Activated CD4-positive, alpha-beta T cell treated with anti-CD3 and anti-CD28 coated beads, Interleukin-2, amount 50 U/mL, for 1 hour (primary cell): ENCODE data around the gene FAM111B.
A peak's percentile ranks its signal among the peaks of the same experiment; 100 is the strongest.
"Not testable (repeated sequence)": the region's sequence is repeated elsewhere in the genome, so short reads cannot be mapped to it uniquely, and the experiment has no call there.

Source experiments
- DNase-seq: peaks from one replicate; pipeline ENCODE4 v3.0.0-alpha.2; 2020

FAM111B gene, protein sequence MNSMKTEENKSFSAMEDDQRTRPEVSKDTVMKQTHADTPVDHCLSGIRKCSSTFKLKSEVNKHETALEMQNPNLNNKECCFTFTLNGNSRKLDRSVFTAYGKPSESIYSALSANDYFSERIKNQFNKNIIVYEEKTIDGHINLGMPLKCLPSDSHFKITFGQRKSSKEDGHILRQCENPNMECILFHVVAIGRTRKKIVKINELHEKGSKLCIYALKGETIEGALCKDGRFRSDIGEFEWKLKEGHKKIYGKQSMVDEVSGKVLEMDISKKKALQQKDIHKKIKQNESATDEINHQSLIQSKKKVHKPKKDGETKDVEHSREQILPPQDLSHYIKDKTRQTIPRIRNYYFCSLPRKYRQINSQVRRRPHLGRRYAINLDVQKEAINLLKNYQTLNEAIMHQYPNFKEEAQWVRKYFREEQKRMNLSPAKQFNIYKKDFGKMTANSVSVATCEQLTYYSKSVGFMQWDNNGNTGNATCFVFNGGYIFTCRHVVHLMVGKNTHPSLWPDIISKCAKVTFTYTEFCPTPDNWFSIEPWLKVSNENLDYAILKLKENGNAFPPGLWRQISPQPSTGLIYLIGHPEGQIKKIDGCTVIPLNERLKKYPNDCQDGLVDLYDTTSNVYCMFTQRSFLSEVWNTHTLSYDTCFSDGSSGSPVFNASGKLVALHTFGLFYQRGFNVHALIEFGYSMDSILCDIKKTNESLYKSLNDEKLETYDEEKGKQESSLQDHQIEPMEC

DNA sequence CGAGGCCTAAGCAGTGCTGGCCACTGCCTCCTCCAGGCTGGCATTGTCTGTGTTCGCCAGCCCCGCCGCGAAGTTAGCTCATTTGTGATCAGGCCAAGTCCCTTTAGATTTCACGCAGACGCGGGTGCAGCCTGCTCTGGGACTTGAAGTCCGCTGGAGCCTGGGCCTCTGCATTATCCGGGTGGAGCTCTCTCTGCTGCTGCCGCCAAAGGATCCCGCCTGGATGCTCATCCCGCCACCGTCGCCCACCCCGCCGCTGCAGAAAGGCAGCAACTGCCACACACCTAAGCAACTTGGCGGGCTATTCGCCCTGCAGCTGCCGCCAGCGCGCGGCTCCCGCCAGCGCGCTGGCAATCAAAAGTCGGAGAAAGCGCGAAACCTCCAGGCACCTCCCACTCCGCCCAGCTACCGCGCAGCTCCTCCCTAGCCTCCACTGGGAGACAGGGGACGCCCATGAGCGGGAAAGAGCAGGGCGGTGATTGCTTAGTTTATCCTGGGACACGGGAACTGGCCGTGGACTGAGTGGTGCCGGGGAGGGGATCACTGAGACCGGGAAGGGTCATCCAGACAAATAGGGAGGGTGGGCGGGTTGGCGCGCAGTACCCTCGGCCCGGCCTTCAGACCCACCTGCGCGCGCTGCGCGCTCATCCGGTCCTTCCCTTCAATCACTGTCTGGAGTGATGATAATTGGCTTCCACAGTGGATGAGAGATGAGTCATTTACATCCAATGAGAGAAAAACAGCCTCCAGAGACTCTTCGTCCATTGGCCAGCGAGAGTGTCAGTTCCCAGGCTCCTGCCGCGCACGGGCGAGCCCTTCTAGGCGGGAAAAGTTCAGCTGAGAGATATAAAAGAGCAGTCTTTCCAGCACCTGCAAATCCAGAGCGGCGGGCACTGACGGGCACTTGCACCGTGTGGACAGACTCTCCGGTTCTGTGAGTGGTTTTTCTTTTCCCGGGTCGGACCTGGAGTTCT is at the start of gene FAM111B:
FAM111B (plus strand) TSS at position 875 of the 974 bp plus-strand sequence. CDS start 2,389 bp downstream, outside the sequence.
- DNase-seq, result peak; percentile 53

DNA sequence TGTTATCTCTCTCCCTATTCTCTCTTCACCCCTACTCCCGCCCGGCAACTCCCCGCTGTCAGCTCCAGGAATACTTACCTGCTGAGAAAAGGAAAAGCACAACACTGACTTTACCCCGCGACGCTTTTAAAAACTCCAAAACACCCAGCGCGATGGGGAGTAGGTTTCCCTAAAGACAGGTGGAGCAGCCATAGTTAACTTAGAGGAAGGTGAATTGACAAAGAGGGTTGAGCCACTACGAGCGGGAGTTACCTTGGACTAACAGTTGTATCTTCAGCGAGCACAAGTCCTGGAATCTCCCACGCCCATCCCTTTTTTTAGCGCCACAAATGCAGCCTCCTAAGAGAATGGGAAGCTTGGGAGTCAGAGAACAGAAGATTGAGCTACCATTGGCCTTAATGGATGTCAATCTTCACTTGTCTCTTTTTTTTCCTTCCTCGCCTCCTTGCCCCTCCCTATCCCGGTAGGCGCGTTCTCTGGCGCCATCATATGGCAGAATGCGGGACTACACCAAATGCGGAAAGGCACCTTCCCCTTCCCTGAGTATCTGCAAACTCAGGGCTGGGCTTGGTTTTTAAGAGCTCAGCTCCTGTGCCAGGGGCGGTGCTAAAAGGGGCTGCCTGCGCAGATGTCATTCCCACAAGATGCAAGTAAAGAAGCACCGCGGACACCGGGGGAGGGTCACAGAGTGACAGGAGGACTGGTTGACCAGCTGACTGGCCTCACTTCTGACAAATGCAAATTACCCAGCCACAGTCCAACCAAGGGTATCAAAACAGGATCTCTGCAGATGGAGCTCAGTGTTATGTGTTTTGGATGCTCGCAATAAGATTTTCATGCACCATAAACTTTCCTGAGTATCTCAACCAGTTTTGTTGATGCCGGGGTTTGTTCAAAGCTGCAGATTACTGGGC is 48.7 kb upstream of the FAM111B start:
- peak; percentile 78 for DNase-seq

- not testable (repeated sequence) for DNase-seq
Measured at GRCh38 chr11:59060096-59060495, 46.9 kb upstream of the FAM111B start.

- no peak for DNase-seq
Measured at GRCh38 chr11:59062602-59063529, 44.2 kb upstream of the FAM111B start.

- not testable (repeated sequence) for DNase-seq
Measured at GRCh38 chr11:59063996-59064727, 42.9 kb upstream of the FAM111B start.

GRCh38 chr11:59069087-59069486 is 38.0 kb upstream of the FAM111B start:
- no peak for DNase-seq

DNA sequence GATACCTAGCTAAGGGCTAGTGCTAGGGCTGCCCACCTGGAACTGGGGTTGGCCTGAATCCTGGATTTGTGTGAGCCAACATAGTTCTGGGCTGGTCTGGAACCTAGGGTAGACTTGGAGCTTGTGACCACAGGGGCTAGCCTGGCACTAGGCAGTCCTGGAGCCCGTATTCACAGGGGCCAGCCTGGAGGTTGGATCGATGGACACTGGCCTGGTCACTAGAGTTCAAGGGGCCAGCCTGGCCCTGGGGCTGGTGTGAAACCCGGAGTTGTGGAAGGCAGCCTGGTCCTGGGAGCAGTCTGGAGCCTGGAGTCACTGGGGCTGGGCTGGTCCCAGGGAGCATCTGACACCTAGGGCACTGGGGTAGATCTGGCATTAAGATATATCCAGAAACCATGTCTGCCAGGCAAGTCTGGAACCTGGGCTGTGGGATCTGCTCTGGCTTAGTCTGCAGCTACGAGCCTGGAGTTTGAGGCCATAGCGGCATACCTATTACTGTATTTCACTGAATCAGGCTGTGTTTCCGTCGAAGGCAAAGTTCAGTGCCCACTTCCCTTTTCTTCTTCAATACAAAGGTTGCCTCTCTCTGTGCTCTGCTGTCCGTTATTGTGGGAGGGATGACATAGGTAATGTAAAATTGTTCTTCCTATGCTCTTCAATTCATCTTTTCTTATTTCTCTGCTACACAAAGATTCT is 30.0 kb upstream of the FAM111B start:
- no peak for DNase-seq

GRCh38 chr11:59078435-59078834 is 28.6 kb upstream of the FAM111B start:
- no peak for DNase-seq

DNA sequence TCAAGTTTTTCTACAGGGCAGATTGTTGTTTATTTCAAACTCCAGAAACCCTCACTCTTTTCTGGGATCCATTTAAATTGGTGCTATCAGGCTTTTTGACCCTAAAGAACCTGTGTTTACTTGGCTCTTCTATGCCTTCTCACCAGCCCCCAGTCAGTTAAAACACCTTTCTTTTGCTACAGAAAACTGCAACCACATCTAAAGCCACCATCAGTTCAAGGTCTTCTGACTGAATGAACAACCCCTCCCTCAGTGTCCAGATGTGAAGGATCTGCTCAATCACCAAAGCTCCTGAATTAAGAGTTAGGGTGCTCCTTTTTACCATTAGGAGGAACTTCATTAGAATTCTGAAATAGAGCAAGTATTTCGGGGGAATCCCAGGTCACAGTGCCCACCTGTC is 28.0 kb upstream of the FAM111B start:
- no peak for DNase-seq

DNA sequence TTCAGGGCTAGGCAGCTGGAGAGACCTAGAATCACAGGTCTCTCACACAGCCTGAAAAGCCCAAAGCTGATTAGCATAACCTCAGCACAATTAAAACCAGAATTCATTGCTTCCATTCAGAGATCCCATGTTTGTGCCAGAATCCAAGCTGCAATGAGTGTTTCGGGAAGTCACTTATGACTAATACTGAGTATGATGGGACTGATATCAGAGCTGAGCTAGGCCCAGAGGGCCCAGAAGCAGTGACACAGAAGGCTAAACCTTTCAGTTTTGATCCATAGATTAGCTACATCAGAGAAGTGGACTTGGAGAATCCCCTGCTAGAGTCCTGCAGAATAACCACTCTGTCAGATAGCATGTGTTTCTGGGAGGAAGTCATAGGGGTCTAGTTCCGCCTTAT is 26.6 kb upstream of the FAM111B start:
- DNase-seq, result not testable (repeated sequence)

DNA sequence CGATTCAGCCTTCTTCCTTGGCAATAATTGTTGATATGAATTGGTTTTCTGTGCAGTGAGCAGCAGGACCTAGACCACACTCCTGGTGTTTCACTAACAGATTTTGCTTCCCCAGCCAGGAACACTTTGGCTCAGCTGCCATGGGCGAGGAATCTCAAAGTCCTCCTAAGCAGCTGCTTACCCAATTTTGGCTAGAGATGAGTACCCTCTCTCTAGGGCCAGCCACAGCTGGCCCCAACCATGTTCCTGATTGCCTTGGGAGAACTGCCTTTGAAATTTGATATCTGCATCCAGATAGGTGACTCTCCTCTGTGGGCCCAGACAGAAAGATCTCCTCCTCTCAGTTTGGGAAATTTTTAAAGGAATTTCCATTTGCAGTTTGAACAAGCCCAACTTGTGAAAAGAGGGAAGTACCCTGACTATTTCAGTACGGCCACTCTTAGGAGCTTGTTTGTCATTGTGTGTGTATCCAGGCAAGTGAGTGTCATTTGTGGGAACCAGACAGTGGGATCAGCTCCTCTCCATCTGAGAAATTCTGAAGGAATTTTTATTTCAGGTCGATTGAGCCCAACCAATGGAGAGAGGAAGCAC is 25.5 kb upstream of the FAM111B start:
- not testable (repeated sequence) for DNase-seq

- DNase-seq, result not testable (repeated sequence)
Measured at GRCh38 chr11:59086007-59086406, 21.0 kb upstream of the FAM111B start, which contains the start of gene GLYATL1B. Gene GLYATL1B (plus strand): TSS chr11:59086307. CDS start chr11:59086307, 0 bp downstream.

DNA sequence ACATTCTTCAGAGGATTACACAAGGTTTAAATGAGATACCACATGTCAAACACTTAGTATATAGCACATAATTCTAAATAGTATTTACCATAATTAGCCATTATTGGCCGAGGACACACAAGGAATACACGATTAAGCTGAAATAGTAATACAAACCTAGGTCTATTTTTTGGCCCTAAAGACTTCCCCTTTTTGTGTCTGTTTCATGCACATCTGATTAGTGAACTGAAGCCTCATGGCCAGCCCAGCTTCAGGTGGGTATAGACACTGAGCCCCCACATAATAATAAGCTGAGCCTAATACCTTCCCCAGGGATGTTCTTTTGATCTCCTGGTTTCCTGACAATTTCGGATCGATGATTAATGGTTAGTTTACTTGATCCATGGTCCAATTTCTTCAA is 18.9 kb upstream of the FAM111B start:
- DNase-seq, result no peak

GRCh38 chr11:59093576-59093975 is 13.5 kb upstream of the FAM111B start:
- DNase-seq, result not testable (repeated sequence)

GRCh38 chr11:59095225-59095624 is 11.8 kb upstream of the FAM111B start:
- not testable (repeated sequence) for DNase-seq

- not testable (repeated sequence) for DNase-seq
Measured at GRCh38 chr11:59095972-59096575, 11.0 kb upstream of the FAM111B start.

- peak; percentile 68 for DNase-seq
Measured at GRCh38 chr11:59097113-59097708, 9.8 kb upstream of the FAM111B start.

DNA sequence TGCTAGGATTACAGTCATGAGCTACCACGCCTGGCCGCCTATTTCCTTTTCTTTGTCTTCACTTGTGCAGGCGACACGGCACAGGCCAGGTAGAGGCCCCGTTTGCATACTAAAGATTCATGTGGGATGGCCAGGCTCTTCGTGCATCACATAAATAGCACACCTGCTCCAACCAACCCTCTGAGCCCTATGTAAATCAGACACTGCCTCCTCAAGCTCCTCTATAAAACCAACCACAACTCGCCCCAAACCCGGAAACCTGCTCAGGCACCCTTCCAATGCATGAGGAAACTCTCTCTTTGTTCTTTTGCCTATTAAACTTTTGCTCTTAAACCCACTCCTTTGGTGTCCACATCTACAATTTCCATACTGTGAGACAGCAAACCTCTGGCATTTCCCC is 9.1 kb upstream of the FAM111B start:
- not testable (repeated sequence) for DNase-seq
